Effector CD4-positive, alpha-beta T cell (primary cell): ENCODE results near the gene RMRP.
A peak's percentile ranks its signal among the peaks of the same experiment; 100 is the strongest.
"Not testable (repeated sequence)": the region's sequence is repeated elsewhere in the genome, so short reads cannot be mapped to it uniquely, and the experiment has no call there.

Experiments used
- DNase-seq: peaks from one replicate; pipeline ENCODE4 v3.0.0-alpha.2; 2020

Gene RMRP

GRCh38 chr9:35664531-35665470, 7.0 kb upstream of the RMRP start, which contains the start of gene ARHGEF39:
TSS of gene ARHGEF39 (minus strand) at chr9:35665195. CDS start at chr9:35665169, 26 bp downstream.
- DNase-seq = peak; percentile 43

- no peak for DNase-seq
These were observed 4.6 kb upstream of the RMRP start for GRCh38 chr9:35662437-35662836.

GRCh38 chr9:35661756-35662350, 4.0 kb upstream of the RMRP start:
- DNase-seq = peak; percentile 33

- DNase-seq = no peak
These were observed 3.2 kb upstream of the RMRP start for GRCh38 chr9:35660966-35661415.

- no peak for DNase-seq
These were observed 1.5 kb upstream of the RMRP start for GRCh38 chr9:35659340-35659739.

GRCh38 chr9:35658968-35659220, 1.1 kb upstream of the RMRP start:
- no peak for DNase-seq

GRCh38 chr9:35658137-35658967, 533 bp upstream of the RMRP start, which contains the start of gene CCDC107:
TSS of gene CCDC107 (plus strand) at chr9:35658292. CDS start at chr9:35658380, 88 bp downstream.
- peak; percentile 77 for DNase-seq

- no peak for DNase-seq
These were observed 831 bp downstream of the RMRP start for GRCh38 chr9:35656831-35657545.

GRCh38 chr9:35656348-35656747, 1.5 kb downstream of the RMRP start:
- DNase-seq = no peak

- no peak for DNase-seq
These were observed 4.2 kb downstream of the RMRP start for GRCh38 chr9:35653611-35654010.

GRCh38 chr9:35652829-35653209, 5.0 kb downstream of the RMRP start:
- DNase-seq = no peak

- DNase-seq = no peak
These were observed 5.6 kb downstream of the RMRP start for GRCh38 chr9:35651956-35652828.

GRCh38 chr9:35650341-35651158, 7.3 kb downstream of the RMRP start, which contains the start of gene SIT1:
TSS of gene SIT1 (minus strand) at chr9:35650931. CDS start at chr9:35650853, 78 bp downstream.
- no peak for DNase-seq

GRCh38 chr9:35649431-35650340, 8.1 kb downstream of the RMRP start:
- DNase-seq = peak; percentile 38

- DNase-seq = peak; percentile 88
These were observed 11.1 kb downstream of the RMRP start for GRCh38 chr9:35646533-35647265.

- no peak for DNase-seq
These were observed 11.7 kb downstream of the RMRP start for GRCh38 chr9:35646153-35646532.

GRCh38 chr9:35645736-35646135, 12.1 kb downstream of the RMRP start:
- not testable (repeated sequence) for DNase-seq

- no peak for DNase-seq
These were observed 14.8 kb downstream of the RMRP start for GRCh38 chr9:35643046-35643445.

GRCh38 chr9:35641478-35641877, 16.3 kb downstream of the RMRP start:
- not testable (repeated sequence) for DNase-seq
